Measurements from ENCODE around the gene LAMC2.

The LAMC2 gene

DNA sequence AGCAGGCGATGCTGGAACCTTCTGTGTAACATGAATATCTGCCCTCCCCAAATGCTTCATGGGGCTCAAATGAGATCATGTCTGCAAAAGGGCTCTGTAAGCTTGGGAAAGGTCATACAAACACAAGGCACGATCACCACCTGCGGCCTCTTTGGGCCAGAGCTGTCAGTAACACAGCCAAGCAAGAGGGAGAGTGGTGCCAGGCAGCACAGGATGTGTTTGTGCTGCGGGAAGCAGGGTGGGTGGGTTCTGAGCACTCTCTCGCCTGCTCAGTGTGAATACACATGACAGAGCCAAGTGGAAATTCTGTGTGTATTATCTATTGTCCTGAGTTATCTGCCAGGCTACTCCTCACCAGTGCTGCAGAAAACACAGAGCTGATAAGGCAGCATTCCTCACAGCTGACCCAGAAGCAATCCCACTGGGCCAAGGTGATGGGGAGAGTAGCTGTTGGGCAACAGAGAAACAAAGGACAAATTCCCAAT lies 101.2 kb downstream of the LAMC2 start:
- no peak for DNase-seq (ENCODE audit: low spot score)

DNA sequence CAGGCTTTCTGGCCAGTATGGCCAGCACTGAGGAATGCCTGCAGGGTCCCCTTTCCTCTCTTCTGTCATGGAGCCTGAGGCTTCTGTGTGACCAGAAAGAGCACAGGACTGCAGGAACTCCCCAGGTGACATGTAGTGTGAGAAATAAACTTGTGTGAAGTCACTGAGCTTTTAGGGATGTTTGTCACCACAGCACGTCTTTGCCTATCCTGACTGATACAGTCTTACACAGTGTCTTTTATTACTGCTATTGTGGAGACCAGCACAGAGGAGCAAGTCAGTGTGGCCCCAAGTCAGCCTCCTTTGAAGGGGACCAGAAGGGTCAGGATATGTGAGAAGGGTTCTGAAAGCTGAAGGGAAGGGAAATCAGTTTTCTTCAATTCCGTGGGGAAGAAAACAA lies 102.5 kb downstream of the LAMC2 start:
- no peak for DNase-seq (ENCODE audit: low spot score)

- DNase-seq (ENCODE audit: low spot score): no peak
These were observed 103.0 kb downstream of the LAMC2 start for GRCh38 chr1:183289051-183289496.

DNA sequence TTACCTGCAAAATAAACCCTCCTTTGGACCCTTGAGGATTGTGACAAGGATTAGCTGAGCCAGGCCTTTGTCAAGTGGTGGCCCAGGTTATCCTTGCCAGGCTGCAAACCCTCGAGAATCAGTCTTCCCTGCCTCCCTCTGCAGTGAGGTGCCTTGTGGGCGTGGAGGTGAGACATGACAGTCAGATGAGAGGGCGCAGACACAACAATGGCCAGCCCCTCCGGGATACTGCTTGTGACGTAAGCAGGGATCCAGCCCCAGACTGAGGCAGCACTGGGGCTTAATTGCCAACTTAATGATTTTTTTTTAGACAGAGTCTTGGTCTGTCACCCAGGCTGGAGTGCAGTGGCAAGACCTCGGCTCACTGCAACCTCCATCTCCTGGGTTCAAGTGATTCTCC lies 104.6 kb downstream of the LAMC2 start:
- no peak for DNase-seq (ENCODE audit: low spot score)

DNA sequence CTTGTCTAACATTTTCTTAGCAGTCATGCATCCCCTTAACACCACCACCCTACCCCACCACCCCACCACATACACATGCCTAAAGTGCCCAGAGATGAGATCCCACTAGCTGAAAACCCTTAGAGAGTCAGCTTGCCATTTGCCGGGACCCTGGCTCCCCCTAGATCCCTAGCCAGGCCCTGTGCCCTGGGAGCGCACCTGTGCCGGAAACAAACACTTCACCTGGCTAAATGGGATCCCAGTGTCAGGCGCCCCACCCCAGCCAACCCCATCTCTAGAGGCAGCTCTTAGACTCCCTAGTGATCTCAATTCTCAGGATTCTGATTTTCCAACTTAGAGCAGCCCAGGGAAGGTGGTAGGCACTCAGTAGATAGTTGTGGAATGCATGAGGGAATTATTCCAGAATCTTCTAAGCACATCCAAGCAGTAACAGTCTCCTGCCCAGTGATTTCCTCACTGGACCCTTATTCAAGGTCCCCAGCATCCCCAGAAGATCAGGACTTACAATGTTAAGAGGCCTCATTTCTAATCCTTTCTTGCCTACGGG lies 105.2 kb downstream of the LAMC2 start:
- DNase-seq (ENCODE audit: low spot score): no peak

- peak; percentile 53 for DNase-seq (ENCODE audit: low spot score)
These were observed 105.9 kb downstream of the LAMC2 start for GRCh38 chr1:183291802-183292514.

DNA sequence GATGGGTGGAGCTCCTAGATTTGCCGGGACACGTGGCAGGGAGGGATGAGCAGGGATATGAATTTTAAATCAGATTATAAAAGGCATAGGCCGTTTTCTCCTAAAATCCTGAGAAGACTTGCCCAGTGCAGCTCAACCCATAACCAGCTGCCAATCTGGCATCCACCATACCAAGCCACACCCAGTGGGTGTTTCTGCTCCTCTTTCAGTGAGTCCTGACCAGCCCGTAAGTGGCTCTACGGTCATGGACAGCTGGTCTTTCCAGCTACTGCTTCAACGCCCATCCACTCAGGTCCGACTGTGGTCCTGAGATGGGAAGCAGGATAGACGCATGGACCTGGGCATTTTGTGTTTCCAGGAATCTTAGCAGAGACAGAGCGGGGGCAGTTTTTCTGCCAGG lies 107.2 kb downstream of the LAMC2 start:
- DNase-seq (ENCODE audit: low spot score): no peak

DNA sequence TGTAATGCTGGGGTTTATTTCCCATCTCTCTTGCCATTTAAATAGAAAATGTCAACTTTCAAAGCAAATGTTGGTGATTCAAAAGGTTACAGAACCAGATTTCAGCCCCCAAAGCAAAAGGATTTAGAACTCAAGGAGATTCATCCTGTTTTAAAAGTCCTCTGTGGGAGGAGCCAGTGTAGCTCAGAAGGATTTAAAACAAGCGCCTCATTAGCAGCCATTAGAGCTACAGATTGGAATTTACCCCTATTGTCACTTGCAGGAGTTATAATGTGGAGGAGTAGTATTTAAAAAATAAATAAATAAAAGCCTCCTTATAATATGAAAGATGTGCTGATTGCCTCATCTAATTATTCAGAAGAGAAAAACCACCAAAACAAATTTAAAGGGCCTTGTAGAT lies 107.8 kb downstream of the LAMC2 start:
- no peak for DNase-seq (ENCODE audit: low spot score)
